HTERT RPE-1 (cell line): Measurements from ENCODE around the gene SLC40A1.
"Not testable (repeated sequence)": the region's sequence is repeated elsewhere in the genome, so short reads cannot be mapped to it uniquely, and the experiment has no call there.

Experiments
- in situ Hi-C: fragments of 300-500 bp; cut with MboI; formaldehyde crosslinking; loops from 4 replicates; pipeline ENCODE4 v1.14.3; 2020; ENCODE audit warnings: low sequenced_read_pairs

Gene SLC40A1

GRCh38 chr2:189580658-189581353, at the start of gene SLC40A1:
TSS of gene SLC40A1 (minus strand) at chr2:189580786. CDS start at chr2:189580460, 326 bp downstream.
- in situ Hi-C loops: no loop called here

GRCh38 chr2:189629531-189630453, 49.2 kb upstream of the SLC40A1 start:
- in situ Hi-C loops: no loop called here

DNA sequence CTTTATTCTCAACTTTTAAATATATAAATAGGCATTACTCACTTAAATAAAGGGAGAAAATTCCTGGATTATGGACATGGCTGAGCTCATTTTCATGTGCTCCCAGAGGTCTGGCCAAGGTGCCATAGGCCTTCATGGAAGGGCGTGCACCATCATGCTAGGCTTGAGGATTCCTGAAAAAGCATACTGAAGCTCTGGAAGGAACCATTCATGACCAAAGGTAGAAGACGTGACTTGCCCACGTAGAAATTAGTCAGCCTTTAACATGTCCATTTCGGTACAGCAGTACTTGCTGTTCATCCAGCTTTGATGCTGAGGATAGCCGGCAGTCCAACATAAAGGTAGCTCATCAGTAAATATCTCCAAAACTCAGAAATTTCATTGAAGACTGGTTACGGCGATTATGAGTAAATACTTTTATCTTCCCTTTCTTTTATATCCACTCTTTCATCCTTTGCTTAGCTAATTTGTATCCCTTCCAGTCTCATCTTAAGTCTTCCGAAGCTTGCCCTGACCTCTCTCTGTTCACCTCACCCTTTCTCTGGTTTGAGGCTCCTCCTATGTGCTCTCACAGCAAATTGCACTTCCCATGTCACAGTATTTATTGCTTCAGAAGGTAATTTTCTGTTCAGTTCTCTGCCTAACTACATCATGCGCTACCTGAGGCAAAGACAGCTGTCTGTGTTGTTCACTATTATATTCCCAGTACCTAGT, 48.4 kb upstream of the SLC40A1 start:
- in situ Hi-C loops: no loop called here

DNA sequence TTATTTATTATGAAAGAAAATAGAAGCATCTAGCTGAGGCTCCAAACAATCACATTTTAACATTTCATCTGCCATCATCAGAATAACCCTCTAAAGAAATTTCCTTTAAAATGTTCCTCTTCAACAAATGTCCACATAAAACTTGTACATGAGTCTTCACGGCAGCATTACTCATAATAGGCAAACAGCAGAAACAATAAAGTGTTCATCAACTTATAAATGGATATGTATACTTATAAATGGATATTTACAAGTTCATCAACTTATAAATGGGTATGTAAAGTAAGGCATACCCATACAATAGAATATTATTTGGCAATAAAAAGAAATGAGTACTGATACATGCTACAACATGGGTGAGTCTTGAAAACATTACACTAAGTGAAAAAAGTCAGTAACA, 47.2 kb upstream of the SLC40A1 start:
- in situ Hi-C loops: no loop called here

- in situ Hi-C loops: no loop called here
Measured at GRCh38 chr2:189625636-189626035, 45.0 kb upstream of the SLC40A1 start.

- in situ Hi-C loops: no loop called here
Measured at GRCh38 chr2:189624648-189625355, 44.2 kb upstream of the SLC40A1 start.

GRCh38 chr2:189623049-189623448, 42.5 kb upstream of the SLC40A1 start:
- in situ Hi-C loops: no loop called here

DNA sequence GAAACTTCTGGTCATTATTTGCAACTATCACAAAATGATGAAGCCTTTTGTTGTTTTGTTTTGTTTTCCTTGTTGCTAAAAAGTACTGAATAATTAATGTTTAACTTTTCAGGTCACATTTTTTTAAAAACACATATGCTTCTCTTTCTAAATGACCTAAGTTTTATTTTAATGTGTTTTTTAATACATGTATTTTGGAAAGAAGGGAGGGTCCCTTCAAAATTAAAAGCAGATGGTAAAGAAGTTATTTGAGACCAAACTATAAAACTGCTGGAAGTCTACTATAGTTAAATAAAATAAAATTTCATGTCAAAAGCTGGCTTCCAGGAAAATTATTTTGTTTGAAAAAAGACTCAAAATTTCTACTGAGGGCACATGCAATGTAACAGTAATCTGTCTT, 41.2 kb upstream of the SLC40A1 start:
- in situ Hi-C loops: no loop called here

- in situ Hi-C loops: no loop called here
Measured at GRCh38 chr2:189618197-189618596, 37.6 kb upstream of the SLC40A1 start.

DNA sequence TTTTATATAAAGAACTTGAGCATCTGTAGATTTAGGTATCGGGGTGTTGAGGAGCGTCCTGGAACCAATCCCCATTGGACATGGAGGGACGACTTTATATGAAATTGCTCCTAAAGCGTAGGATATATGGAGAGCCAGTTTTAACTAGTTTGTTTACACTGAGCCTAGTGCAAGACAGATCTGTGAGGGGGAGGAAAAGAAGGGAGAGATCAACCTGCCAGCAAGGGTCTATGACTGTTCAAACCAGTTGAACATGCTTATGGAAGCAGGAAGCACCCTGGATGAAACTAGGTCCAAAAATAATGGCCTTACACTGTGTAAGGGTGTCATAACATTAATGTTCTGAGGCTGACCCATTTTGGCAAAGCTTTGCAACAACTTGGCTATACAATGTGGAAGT, 34.0 kb upstream of the SLC40A1 start:
- in situ Hi-C loops: no loop called here

DNA sequence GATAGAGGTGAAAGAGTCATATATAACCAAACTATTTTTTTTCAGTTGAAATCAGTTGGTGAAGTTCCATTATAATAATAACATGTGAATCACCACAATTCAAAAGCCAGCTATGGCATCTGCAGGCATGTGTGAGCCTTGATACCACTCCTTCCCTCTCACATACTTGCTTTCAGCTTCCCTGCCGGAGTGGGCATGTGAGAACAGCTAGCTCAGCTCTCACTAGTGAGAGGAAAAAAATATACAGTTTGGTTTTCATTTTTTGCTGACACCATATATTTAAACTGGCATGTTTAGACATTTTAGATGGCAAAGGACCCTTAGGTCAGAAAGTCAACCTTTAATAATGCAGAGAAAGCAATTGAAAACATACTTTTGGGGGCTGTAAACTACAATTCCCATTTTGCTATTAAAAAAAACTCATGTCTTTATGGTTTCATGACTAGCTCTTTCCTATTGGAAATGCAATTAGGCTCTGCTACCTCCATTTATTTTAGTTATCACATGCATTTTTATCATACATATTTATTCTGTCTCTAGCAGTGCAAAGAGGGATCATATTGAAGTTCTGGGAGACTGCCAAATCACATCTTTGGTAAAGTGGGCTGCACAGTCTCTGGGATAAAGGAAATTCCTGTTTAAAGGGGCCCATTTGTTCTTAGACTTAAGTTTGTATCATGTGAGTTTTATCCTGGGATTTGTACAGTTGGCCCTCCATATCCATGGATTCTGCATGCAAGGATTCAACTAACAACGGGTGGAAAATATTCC, 33.2 kb upstream of the SLC40A1 start:
- in situ Hi-C loops: no loop called here

DNA sequence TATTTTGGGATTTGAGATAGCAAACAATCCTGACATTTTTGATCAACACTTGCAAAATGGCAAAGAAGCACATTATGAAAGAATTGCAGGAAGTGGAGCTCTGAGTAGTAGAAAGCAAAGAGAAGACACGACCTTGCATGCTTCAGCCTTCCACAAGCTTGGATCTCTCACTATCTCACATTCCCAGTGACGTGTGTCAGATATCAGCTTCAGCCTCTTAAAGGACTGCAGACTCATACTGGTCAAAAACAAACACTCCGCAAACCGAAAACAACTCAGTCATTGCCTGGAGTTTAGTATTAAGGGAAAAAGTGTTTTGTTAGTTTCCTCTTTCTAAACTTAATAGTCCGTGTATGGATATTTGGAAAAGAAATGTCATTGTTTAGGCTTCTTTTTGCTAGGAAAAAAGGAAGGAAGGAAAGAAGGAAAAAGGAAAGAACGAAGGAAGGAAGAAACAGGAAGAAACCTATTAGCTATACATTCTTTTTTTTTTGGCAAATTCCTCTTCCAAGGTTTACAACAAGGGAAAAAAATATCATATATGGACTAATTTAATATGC, 32.6 kb upstream of the SLC40A1 start:
- in situ Hi-C loops: no loop called here

GRCh38 chr2:189610700-189611099, 30.1 kb upstream of the SLC40A1 start:
- in situ Hi-C loops: no loop called here

GRCh38 chr2:189609853-189610252, 29.3 kb upstream of the SLC40A1 start:
- in situ Hi-C loops: no loop called here

DNA sequence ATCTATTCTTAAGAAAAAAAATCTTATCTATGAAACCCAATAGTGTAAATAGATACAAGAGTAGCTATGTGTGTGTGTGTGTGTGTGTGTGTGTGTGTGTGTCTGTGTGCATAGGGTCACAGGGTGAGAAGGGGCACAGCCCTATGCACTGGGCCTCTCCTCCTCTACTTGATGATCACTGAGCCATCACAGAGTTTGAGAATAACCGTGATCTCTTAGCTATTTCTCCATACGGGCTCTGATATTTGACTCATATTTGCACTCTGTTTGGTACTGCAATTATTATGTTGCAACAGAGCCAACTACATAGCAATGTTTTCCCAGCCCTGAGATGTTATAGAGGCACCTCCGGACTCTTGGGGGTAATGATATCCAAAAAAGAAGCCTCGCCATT, 28.8 kb upstream of the SLC40A1 start:
- in situ Hi-C loops: no loop called here

GRCh38 chr2:189608795-189609422, 28.3 kb upstream of the SLC40A1 start:
- in situ Hi-C loops: no loop called here

- in situ Hi-C loops: no loop called here
Measured at GRCh38 chr2:189608170-189608569, 27.6 kb upstream of the SLC40A1 start.

GRCh38 chr2:189602233-189602632, 21.6 kb upstream of the SLC40A1 start:
- in situ Hi-C loops: no loop called here

GRCh38 chr2:189601652-189602051, 21.1 kb upstream of the SLC40A1 start:
- in situ Hi-C loops: not testable (repeated sequence)
